ENCODE measurements around the gene RBPJ.

DNA sequence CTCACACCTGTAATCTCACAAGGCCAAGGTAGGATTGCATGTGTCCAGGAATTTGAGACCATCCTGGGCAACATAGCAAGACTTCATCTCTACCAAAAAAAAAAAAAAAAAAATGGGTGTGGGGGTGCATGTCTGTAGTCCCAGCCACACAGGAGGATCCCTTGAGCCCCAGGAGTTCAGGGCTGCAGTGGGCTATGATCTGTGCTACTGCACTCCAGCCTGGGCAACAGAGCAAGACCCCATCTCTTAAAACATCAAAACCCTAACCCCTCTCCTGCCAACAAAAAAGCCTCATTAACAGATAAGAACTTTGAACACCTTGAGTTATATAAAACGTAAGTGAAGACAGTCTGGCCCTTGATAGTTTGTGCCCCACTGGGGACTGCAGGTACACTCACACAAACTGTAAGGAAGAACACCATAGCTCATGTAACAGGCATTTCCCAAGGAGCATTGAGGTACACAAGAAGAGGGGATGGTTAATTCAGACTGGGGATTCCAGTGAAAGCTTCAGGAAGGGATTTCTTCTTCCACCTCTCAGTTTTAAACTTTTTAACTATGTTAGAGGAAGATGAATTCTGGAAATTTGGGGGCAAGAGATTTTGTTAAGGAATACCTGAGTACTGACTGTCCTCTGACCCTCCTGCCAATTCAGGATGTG is 34.7 kb downstream of the RBPJ start:
- TF ChIP-seq, protein P1, sequence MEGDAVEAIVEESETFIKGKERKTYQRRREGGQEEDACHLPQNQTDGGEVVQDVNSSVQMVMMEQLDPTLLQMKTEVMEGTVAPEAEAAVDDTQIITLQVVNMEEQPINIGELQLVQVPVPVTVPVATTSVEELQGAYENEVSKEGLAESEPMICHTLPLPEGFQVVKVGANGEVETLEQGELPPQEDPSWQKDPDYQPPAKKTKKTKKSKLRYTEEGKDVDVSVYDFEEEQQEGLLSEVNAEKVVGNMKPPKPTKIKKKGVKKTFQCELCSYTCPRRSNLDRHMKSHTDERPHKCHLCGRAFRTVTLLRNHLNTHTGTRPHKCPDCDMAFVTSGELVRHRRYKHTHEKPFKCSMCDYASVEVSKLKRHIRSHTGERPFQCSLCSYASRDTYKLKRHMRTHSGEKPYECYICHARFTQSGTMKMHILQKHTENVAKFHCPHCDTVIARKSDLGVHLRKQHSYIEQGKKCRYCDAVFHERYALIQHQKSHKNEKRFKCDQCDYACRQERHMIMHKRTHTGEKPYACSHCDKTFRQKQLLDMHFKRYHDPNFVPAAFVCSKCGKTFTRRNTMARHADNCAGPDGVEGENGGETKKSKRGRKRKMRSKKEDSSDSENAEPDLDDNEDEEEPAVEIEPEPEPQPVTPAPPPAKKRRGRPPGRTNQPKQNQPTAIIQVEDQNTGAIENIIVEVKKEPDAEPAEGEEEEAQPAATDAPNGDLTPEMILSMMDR (IDR thresholded peaks at IDR 0.05), result no peak
- TF ChIP-seq POLR2A (IDR thresholded peaks at IDR 0.05), result no peak

All from body of pancreas (tissue), 4 donors.